Fibroblast of skin of left quadriceps (primary cell): ENCODE measurements around the gene SYNPO.

Experiments
- DNase-seq, 2 experiments: peaks; one replicate each; pipeline ENCODE4 v3.0.0-alpha.2; 2013; ENCODE audit warnings: low read depth in 2 of 2

The SYNPO gene

GRCh38 chr5:150606476-150606875, 34.0 kb upstream of the SYNPO start:
- no peak for DNase-seq

- DNase-seq: no peak
Measured at GRCh38 chr5:150607105-150607504, 33.4 kb upstream of the SYNPO start.

GRCh38 chr5:150607991-150608390, 32.5 kb upstream of the SYNPO start:
- no peak for DNase-seq

GRCh38 chr5:150608991-150609390, 31.5 kb upstream of the SYNPO start:
- no peak for DNase-seq

- DNase-seq: no peak
Measured at GRCh38 chr5:150609843-150610584, 30.4 kb upstream of the SYNPO start.

GRCh38 chr5:150611026-150611425, 29.4 kb upstream of the SYNPO start:
- no peak for DNase-seq

GRCh38 chr5:150612405-150612804, 28.1 kb upstream of the SYNPO start:
- no peak for DNase-seq

GRCh38 chr5:150612905-150613670, 27.4 kb upstream of the SYNPO start:
- DNase-seq: no peak

GRCh38 chr5:150613991-150614660, 26.3 kb upstream of the SYNPO start:
- DNase-seq: no peak

GRCh38 chr5:150614661-150615060, 25.8 kb upstream of the SYNPO start:
- DNase-seq: no peak

- DNase-seq: no peak
Measured at GRCh38 chr5:150615141-150615699, 25.2 kb upstream of the SYNPO start.

- DNase-seq: no peak
Measured at GRCh38 chr5:150616024-150616470, 24.4 kb upstream of the SYNPO start.

GRCh38 chr5:150616506-150616905, 24.0 kb upstream of the SYNPO start:
- DNase-seq: no peak

GRCh38 chr5:150618163-150618562, 22.3 kb upstream of the SYNPO start:
- DNase-seq: no peak

GRCh38 chr5:150618588-150619281, 21.7 kb upstream of the SYNPO start:
- no peak for DNase-seq

- DNase-seq: peak in 1 of 2 experiments; percentile 30
Measured at GRCh38 chr5:150619359-150620230, 20.9 kb upstream of the SYNPO start.

GRCh38 chr5:150621301-150621700, 19.2 kb upstream of the SYNPO start:
- DNase-seq: no peak

- DNase-seq: no peak
Measured at GRCh38 chr5:150622157-150622556, 18.3 kb upstream of the SYNPO start.

- no peak for DNase-seq
Measured at GRCh38 chr5:150623152-150623877, 17.1 kb upstream of the SYNPO start.

GRCh38 chr5:150623878-150624216, 16.6 kb upstream of the SYNPO start:
- no peak for DNase-seq
